ENCODE results near the gene STAT2.
A peak's percentile ranks its signal among the peaks of the same experiment; 100 is the strongest.

Gene STAT2

GRCh38 chr12:56333679-56334489, 26.0 kb downstream of the STAT2 start, which contains the start of gene PAN2:
PAN2 (minus strand) TSS chr12:56334000; CDS start chr12:56333094, 906 bp downstream.
- Histone ChIP-seq H3K9ac (ENCODE audit: low read length) (peak within 1 kb of the TSS; percentile 93), H3K4me2 (ENCODE audit: low read length) (peak within 1 kb of the TSS; percentile 98), H3K79me2 (ENCODE audit: insufficient read depth, low read length) (no peaks in the 10 kb centered on the region), H4K20me1 (ENCODE audit: insufficient read depth, low read length) (no peaks in the 10 kb centered on the region), H3K4me1 (ENCODE audit: insufficient read depth, low read length, severe bottlenecking) (peaks cover 40% of the 10 kb centered on the region), H3K27ac (ENCODE audit: low read depth, low read length, poor library complexity, severe bottlenecking) (peak within 1 kb of the TSS; percentile 87), H3K9me2 (ENCODE audit: low read depth, low read length) (no peaks in the 10 kb centered on the region), H3K27me3 (ENCODE audit: insufficient read depth, low read length) (no peaks in the 10 kb centered on the region), H3K36me3 (ENCODE audit: insufficient read depth, low read length) (no peaks in the 10 kb centered on the region), H3K9me3 (ENCODE audit: low read length) (no peaks in the 10 kb centered on the region), H2AFZ (ENCODE audit: low read length) (no peak within 1 kb of the TSS), H3K4me3 (ENCODE audit: low read depth, low read length, poor library complexity, severe bottlenecking) (peak within 1 kb of the TSS; percentile 85), H3F3A (ENCODE audit: insufficient read depth, low read length) (no peaks in the 10 kb centered on the region)
- TF ChIP-seq CTCF (IDR thresholded peaks at IDR 0.05; ENCODE audit: low read length) (peak; percentile 62), EZH2 (IDR thresholded peaks at IDR 0.05; ENCODE audit: borderline replicate concordance, low read length) (no peak)

GRCh38 chr12:56333197-56333678, 26.7 kb downstream of the STAT2 start:
- Histone ChIP-seq H3K4me2 (ENCODE audit: low read length) (peak overlapping the region; percentile 98), H3K36me3 (ENCODE audit: insufficient read depth, low read length) (no peaks in the 10 kb centered on the region), H3F3A (ENCODE audit: insufficient read depth, low read length) (no peaks in the 10 kb centered on the region), H4K20me1 (ENCODE audit: insufficient read depth, low read length) (no peaks in the 10 kb centered on the region), H3K9me2 (ENCODE audit: low read depth, low read length) (no peaks in the 10 kb centered on the region), H3K4me1 (ENCODE audit: insufficient read depth, low read length, severe bottlenecking) (peaks cover 33% of the 10 kb centered on the region), H3K4me3 (ENCODE audit: low read depth, low read length, poor library complexity, severe bottlenecking) (peak overlapping the region; percentile 85), H3K9ac (ENCODE audit: low read length) (peak overlapping the region; percentile 93), H2AFZ (ENCODE audit: low read length) (no peak overlapping the region), H3K27me3 (ENCODE audit: insufficient read depth, low read length) (no peaks in the 10 kb centered on the region), H3K79me2 (ENCODE audit: insufficient read depth, low read length) (no peaks in the 10 kb centered on the region), H3K27ac (ENCODE audit: low read depth, low read length, poor library complexity, severe bottlenecking) (peak overlapping the region; percentile 87), H3K9me3 (ENCODE audit: low read length) (no peaks in the 10 kb centered on the region)
- no peak for TF ChIP-seq EZH2 (IDR thresholded peaks at IDR 0.05; ENCODE audit: borderline replicate concordance, low read length)
- TF ChIP-seq CTCF (IDR thresholded peaks at IDR 0.05; ENCODE audit: low read length): no peak

- Histone ChIP-seq H3K4me3 (ENCODE audit: low read depth, low read length, poor library complexity, severe bottlenecking) (peak overlapping the region; percentile 85), H3F3A (ENCODE audit: insufficient read depth, low read length) (no peaks in the 10 kb centered on the region), H3K27me3 (ENCODE audit: insufficient read depth, low read length) (no peaks in the 10 kb centered on the region), H3K79me2 (ENCODE audit: insufficient read depth, low read length) (no peaks in the 10 kb centered on the region), H3K36me3 (ENCODE audit: insufficient read depth, low read length) (no peaks in the 10 kb centered on the region), H3K9me3 (ENCODE audit: low read length) (no peaks in the 10 kb centered on the region), H3K9me2 (ENCODE audit: low read depth, low read length) (no peaks in the 10 kb centered on the region), H2AFZ (ENCODE audit: low read length) (no peak overlapping the region), H4K20me1 (ENCODE audit: insufficient read depth, low read length) (no peaks in the 10 kb centered on the region), H3K4me1 (ENCODE audit: insufficient read depth, low read length, severe bottlenecking) (peaks cover 29% of the 10 kb centered on the region), H3K4me2 (ENCODE audit: low read length) (peak overlapping the region; percentile 98), H3K9ac (ENCODE audit: low read length) (peak overlapping the region; percentile 93), H3K27ac (ENCODE audit: low read depth, low read length, poor library complexity, severe bottlenecking) (peak overlapping the region; percentile 87)
- TF ChIP-seq EZH2 (IDR thresholded peaks at IDR 0.05; ENCODE audit: borderline replicate concordance, low read length) (no peak), CTCF (IDR thresholded peaks at IDR 0.05; ENCODE audit: low read length) (no peak)
These were observed 27.3 kb downstream of the STAT2 start for GRCh38 chr12:56332512-56333196.
